UCSD-AML1 (cell line): ENCODE data around the gene PLBD2.

Source experiments
- DNase-seq: peaks from one replicate; lab custom pipeline; 2025; ENCODE audit not compliant: unreplicated experiment; lab: John Stamatoyannopoulos, UW

The PLBD2 gene

DNA sequence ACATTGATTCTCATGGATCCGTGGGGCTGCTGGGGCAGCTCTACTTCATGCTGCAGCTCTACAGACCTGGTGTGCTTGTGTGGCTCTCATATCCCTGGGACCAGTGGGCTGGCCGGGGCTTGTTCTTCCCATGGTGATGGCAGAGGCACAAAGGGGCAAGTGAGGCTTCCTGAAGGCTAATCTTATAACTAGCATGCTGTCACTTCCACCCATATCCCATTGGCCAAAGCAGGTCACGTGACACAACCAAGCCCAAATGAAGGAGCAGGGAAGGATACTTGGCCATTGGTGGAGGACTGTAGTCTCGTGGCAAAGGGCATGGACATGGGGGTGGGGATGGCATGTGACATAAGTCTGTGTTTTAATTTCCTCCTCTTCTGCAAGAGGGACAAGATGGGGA lies 9.9 kb downstream of the PLBD2 start:
- no peak for DNase-seq

DNA sequence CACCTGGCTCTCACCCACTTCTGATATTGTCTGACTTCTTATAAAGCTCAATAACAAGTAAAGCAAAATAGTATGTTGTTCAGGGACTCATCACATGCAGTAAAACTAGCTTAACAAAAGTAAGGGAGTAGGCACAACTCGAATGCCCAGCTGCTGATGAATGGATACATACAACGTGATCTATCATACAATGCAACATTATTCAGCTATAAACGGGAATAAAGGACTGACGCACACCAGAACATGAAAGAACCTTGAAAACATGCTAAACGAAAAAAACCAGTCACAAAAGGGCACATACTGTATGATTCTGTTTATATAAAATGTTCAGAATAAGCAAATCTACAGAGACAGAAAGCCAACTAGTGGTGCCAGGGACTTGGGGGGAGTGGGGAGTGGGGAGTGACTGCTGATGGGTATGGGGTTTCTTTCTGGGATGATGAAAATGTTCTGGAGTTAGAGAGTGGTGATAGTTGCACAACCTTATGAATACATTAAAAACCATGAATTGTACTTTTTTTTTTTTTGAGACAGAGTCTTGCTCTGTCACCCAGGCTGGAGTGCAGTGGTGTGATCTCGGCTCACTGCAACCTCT lies 11.1 kb downstream of the PLBD2 start:
- DNase-seq = no peak

DNA sequence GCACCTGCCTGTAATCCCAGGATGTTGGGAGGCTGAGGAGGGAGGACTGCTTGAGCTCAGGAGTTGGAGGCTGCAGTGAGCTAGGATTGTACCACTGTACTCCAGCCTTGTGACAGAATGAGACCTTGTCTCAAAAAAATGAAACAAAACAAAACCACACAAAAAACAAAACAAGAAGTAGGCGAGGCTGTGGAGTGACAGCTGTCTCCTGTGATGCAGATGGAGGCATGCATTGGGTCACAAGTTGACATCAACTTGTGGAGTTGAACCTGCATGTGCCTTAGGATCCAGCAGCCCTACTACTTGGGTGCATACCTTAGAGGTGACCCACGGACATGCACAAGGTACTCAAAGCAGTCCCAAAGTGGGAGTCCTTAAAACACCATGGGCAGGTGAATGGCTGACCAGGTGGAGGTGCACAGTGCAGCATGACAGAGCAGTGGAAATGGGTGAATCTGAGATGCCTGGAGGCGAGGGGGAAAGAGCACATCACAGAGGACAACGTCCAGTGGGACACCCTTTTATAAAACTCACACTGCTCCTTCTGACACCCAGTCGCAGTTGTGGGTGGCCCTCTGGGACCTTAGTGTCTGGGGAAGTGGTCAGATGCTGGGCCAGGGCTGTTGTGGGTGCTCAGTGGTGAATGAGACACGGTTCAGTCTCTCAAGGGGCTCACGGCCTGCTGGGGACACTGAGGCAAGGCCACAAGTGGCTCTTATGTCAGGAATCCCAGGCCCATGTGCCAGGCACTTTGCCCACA lies 12.7 kb downstream of the PLBD2 start:
- DNase-seq = no peak

DNA sequence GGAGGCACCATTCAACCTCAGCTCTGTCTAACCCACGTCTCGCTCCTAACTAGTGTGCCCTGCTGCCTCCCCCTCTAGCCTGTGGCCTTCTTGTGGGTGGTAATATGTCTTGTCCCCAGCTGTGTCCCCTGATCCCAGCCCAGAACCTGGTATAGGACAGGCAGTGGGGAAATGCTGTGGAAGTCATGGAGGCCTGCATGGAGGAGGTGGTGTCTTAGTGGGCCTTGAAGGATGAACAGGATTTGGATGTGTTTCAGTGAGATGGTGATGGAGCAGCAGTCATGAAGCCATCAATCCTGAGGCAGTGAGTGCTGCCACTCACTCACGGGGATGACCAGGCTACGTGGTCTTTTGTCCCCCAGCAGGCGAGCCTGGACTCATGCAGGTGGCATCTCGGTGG lies 13.4 kb downstream of the PLBD2 start:
- DNase-seq = no peak

DNA sequence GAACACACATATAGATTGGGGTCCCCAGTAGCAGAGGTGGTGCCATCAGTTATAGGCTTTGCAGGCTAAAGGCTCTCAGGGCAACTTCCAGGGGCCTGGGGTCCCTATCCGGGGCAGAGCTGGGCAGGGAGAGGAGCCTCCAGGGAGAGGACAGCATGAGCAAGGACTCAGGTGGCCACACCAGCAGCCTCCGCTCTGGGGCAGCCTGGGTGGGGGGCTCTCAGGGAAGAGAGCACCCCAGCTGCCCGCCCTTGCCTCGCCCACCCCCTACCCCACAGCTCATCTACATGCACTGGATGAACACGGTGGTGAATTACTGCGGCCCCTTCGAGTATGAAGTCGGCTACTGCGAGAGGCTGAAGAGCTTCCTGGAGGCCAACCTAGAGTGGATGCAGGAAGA lies 14.0 kb downstream of the PLBD2 start:
- no peak for DNase-seq

DNA sequence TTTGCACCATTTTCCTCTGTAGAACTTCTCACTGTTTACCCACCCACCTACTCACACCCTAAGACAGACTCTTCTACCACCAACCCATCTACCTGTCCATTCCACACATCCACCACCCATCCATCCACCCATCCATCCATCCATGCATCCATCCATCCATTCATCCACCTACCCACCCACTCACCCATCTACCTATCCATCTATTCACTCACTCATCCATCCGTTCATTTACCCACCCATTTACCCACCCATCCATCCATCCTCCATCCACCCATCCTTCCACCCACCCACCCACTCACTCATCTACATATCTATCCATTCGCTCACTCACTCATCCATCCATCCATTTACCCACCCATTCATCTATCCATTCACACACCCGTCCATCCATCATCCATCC lies 15.1 kb downstream of the PLBD2 start:
- DNase-seq = no peak

DNA sequence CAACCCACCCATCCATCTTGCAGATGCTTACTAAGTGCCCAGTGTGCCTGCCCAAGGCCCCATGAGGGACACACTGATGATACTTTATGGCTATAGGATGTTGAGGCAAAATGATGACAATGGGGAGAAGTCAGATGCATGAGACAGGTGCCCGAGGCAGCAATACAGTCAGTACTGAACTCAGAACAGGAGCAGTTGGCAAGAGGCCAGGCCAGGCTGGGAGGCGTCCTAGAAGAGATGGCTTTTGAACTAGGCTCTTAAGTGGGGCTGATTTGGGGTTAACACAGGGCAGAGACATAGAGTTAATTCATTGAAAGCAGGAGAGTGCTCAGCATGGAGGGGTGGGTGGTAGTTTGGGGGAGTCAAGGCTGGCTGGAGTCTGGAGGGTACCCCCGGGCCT lies 15.6 kb downstream of the PLBD2 start:
- no peak for DNase-seq

DNA sequence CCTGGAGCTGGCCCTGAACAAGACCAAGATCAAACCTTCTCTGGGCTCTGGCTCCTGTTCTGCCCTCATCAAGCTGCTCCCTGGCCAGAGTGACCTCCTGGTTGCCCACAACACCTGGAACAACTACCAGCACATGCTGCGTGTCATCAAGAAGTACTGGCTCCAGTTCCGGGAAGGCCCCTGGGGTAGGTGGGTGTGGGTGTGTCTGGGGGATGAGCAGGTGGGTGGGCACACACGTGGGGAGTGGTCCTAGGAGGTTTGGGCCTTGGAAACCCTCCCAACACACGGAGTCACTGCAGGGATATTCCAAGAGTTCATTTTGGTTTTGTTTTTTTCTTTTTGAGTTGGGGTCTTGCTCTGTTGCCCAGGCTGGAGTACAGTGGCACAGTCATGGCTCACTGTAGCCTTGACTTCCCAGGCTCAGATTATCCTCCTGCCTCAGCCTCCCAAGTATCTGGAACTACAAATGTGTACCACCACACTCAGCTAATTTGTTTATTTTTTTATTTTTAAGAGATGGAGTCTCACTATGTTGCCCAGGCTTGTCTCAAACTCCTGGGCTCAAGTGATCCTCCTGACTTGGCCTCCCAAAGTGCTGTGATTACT lies 16.5 kb downstream of the PLBD2 start:
- DNase-seq = no peak

DNA sequence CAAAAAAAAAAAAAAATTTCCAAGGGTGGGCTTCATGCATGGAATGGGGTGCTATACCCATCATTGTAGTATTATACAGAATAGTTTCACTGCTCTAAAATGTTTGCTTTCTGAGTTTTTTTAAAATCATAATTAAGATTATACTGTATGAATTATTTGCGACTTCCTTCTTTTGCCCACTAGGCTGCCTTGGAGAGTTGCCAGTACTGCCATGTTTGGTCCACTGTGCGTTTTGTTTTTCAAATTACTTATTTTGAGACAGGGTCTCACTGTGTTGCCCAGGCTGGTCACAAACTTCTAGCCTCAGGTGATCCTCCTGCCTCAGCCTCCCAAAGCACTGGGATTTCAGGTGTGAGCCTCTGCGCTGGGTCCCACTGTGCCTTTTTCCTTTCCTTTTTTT lies 19.9 kb downstream of the PLBD2 start:
- no peak for DNase-seq

DNA sequence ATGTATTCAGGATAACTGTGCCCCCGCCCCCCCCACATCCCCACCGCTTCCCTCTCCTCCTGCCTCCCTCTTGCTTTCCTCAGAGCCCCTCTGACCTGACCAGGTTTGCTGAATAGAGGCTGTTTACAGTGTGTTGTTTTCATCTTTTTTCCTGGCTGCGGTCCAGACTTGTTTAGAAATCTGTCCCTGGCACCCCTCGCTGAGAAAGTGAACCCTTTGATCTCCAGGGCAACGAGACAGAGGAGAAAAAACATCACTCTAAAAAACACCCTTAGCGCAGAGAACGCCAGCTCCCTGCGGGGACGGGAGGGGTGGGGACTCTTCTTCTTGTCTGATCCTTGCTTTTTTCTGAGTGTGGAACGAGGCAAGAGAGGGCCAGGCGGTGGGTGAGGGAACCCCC lies 22.8 kb downstream of the PLBD2 start:
- no peak for DNase-seq

DNA sequence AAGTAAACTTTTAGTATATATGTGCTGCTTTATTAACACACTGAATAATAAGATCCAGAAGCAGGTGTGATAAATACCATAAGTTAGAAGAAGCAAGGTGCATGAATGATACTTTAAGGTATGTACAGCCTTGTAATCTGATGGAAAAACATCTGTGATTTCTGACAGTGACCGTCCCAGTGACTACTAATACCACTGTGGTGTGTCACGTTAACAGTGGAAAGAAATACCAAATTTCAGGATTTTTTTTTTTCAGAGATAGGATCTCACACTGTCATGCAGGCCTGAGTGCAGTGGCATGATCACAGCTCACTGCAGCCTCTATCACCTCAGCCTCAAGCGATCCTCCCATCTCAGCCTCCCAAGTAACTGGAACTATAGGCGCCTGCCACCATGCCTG lies 23.8 kb downstream of the PLBD2 start:
- DNase-seq = no peak

DNA sequence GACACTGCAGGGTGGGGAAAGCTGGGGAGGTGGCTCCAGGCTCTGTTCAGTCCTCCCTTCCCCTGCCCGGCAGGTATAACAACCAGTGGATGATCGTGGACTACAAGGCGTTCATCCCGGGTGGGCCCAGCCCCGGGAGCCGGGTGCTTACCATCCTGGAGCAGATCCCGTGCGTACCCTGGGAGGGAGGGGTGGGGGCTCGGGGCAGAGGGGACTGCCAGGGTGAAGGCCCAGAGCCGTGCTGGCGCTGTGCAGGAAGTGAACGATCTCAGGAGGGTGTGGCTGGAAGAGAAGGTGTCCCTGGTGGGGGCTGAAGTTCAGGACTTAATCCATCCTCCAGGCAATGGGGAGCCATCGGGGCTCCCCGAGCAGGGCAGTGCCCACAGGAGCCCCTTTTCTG lies 26.4 kb downstream of the PLBD2 start:
- DNase-seq = no peak

DNA sequence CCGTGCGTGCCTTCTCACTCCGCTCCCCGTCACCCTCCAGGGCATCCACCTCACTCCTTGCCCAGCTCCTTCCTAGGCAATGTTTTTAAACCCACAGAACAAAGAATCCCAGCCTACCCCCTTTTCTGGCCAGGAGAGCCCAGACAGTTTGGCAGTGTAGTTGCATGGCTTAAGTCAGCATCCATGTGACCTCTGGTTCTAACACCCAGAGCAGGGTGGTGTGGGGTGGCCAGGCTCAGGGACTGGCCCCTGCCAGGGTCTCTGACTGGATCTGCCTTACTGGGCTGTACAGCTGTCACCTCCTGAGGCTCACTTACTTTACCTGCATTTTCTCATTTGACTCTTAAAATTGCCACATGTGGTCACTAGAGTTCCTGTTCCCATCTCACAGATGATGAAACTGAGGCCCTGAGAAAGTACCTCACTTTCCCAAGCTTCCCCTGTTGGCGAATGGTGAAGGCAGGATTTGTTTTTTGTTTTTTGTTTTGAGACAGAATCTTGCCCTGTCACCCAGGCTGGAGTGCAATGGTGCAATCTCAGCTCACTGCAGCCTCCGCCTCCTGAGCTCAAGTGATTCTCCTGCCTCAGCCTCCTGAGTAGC lies 27.0 kb downstream of the PLBD2 start:
- DNase-seq = no peak

DNA sequence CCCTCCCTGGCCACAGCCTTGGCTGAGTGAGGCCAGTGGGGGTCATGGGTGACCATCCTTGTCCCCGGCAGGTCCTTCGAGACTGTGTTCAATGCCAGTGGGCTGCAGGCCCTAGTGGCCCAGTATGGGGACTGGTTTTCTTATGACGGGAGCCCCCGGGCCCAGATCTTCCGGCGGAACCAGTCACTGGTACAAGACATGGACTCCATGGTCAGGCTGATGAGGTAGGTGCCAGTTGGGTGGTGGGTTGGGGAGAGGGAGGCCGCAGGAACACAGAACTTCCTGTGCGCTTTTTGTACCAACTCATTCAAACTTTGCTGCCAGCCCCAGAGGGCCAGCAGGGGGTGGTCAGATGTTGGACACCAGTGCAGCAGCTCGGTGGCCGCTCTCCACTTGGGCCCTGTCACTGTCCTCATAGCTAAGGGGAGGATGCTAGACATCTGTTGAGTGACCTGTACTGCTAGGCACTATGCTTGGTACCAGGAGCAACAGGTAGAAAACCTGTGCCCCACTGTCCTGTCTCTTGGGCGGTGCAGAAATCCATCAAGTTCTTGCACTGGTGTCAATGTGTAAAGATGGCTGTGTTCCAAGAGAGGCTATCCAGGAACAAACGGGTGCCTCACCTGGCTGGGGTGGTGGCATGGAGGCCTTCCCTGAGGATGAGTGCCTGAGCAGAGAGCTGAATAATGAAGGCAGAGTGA lies 28.6 kb downstream of the PLBD2 start:
- no peak for DNase-seq

DNA sequence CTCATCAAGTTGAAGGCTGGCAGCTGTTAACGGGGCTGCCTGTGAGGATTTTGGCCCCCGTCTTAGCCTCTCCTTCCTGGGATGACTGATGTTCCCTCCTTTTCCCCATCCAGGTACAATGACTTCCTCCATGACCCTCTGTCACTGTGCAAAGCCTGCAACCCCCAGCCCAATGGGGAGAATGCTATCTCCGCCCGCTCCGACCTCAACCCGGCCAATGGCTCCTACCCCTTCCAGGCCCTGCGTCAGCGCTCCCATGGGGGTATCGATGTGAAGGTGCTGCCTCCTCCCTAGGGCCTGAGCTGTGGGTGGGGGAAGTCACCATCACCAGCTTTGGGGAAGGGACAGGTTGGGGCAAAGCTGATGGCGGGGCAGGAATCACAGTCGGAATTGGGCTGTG lies 29.2 kb downstream of the PLBD2 start:
- DNase-seq = no peak

DNA sequence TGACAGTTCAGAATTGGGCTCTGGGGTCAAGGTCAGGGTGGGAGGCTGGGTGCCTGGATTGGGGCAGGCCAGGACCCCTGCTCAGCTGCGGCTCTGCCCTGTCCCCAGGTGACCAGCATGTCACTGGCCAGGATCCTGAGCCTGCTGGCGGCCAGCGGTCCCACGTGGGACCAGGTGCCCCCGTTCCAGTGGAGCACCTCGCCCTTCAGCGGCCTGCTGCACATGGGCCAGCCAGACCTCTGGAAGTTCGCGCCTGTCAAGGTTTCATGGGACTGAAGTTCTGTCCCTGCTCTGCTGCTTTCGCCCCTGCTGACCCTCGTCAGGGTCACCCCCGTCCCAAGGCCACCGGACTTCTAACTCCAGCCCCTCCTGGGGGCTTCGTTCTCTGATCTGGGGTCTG lies 30.0 kb downstream of the PLBD2 start:
- DNase-seq = no peak

DNA sequence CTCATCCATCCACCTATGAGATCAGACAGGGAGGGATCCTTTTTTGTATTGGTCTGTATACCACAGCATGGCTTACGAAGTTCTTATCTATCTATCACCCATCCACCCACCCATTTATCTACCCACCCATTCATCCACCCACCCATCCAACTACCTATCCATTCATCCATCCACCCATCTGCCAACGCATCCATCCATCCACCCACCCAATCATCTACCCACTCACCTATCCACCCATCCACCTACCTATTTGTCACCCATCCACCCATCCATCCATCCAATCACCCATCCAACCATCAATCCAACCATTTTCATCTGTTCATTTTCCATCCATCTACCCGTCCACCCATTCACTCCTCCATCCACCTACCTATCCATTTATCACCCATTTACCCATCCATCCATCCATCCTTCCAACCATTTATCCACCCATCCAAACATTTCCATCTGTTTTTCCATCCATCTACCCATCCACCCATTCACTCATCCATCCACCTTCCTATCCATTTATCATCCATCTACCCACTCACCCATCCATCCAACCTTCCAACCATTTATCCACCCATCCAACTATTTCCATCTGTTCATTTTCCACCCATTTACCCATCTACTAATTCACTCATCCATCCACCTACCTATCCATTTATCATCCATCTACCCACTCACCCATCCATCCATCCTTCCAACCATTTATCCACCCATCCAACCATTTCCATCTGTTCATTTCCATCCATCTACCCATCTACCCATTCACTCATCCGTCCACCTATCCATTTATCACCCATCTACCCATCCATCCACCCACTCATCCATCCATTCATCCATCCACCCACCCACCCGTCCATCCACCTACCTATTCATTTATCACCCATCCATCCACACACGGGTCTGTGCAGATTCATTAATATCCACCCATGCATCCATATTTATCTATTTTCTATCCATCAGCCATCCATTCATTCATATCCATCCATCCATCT lies 32.0 kb downstream of the PLBD2 start:
- no peak for DNase-seq

DNA sequence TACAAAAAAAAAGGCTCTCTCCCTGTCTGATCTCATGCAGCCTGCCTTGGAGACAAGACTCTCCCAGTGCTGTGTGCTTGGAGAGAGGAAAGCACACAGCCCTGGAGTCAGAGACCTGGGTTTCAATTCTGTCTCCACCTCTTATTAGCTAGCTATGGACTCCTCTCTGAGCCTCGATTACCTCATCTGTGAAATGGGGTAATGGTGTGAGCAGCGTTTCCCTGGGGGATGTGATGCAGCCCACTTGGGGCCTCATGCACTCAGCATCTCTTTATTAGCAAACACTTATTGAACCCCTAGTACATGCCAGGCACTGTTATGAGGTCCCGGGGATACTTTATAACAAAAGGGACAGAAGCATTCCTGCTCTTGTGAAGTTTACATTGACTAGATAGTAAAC lies 32.8 kb downstream of the PLBD2 start:
- DNase-seq = no peak

DNA sequence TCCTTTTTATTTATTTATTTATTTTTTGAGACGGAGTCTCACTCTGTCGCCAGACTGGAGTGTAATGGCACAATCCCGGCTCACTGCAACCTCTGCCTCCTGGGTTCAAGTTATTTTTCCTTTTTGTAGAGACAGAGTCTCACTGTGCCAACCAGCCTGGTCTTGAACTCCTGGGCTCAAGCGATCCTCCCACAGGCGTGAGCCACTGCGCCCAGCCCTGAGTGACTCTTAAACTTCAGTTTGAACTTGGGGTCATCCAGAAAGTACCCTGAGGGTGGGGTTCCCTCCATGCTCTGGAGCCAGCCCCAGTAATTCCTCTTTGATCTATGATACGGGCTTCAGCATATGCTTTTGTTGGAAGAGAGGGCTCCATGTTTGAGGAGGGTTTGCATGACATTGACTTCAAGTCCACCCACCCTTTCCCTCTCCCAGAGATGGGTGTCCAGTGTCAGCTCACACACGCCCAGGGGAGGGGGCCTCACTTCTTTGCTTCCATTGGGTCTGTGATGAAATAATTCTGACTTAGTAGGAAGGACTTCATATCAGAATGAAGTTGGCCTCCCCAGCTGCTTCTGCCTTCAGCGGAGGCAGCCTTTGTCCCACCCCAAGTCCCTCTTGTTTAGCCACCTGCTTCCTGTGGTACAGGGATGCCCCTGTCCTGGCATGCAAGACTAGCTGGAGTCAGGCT lies 33.4 kb downstream of the PLBD2 start:
- no peak for DNase-seq

DNA sequence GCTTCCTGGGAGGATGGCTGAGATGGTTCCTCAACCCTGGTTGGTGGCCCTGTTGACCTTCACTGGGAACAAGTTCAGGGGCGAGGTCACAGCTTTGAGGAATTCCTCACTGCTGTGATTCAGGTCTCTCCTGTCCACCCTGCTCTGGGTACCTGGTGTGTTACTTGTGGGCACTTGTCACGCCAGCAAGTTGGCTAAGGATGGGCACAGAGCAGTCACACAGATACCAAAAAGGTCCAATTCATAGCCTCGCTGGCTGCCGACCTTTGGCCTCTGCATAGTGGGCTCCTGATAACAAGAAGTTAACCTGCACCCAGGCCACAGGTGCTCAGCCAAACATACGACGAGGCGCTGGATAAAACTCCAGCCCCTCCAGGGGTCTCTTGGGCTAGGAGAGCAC lies 34.1 kb downstream of the PLBD2 start:
- DNase-seq = no peak
